HG03196 (cell line): ENCODE data around the gene WBP1L.
"Not testable (repeated sequence)": the region's sequence is repeated elsewhere in the genome, so short reads cannot be mapped to it uniquely, and the experiment has no call there.

Experiments
- ATAC-seq: cut with Tn5 transposase; IDR thresholded peaks from one replicate; pipeline ENCODE4 v1.9.1; 2021; ENCODE audit not compliant: unreplicated experiment

Gene WBP1L

GRCh38 chr10:102804382-102805055, 60.8 kb downstream of the WBP1L start:
- no peak for ATAC-seq

- no peak for ATAC-seq
Observed at GRCh38 chr10:102808380-102808779, 64.6 kb downstream of the WBP1L start.

- ATAC-seq: no peak
Observed at GRCh38 chr10:102811346-102811745, 67.6 kb downstream of the WBP1L start.

- ATAC-seq: no peak
Observed at GRCh38 chr10:102812231-102812876, 68.6 kb downstream of the WBP1L start.

- ATAC-seq: no peak
Observed at GRCh38 chr10:102813017-102813541, 69.3 kb downstream of the WBP1L start.

- no peak for ATAC-seq
Observed at GRCh38 chr10:102813734-102814452, 70.1 kb downstream of the WBP1L start.

- ATAC-seq: no peak
Observed at GRCh38 chr10:102814453-102814871, 70.7 kb downstream of the WBP1L start.

GRCh38 chr10:102814873-102815661, 71.3 kb downstream of the WBP1L start:
- ATAC-seq: no peak

- ATAC-seq: no peak
Observed at GRCh38 chr10:102815790-102816549, 72.2 kb downstream of the WBP1L start.

GRCh38 chr10:102817175-102817574, 73.4 kb downstream of the WBP1L start:
- no peak for ATAC-seq

GRCh38 chr10:102819054-102819453, 75.3 kb downstream of the WBP1L start:
- no peak for ATAC-seq

- not testable (repeated sequence) for ATAC-seq
Observed at GRCh38 chr10:102820008-102820407, 76.3 kb downstream of the WBP1L start.

GRCh38 chr10:102822222-102822621, 78.5 kb downstream of the WBP1L start:
- no peak for ATAC-seq

GRCh38 chr10:102824664-102825063, 80.9 kb downstream of the WBP1L start:
- no peak for ATAC-seq

GRCh38 chr10:102826148-102826796, 82.5 kb downstream of the WBP1L start:
- ATAC-seq: no peak

GRCh38 chr10:102827597-102827975, 83.8 kb downstream of the WBP1L start:
- ATAC-seq: no peak

GRCh38 chr10:102831322-102832071, 87.7 kb downstream of the WBP1L start:
- ATAC-seq: no peak

GRCh38 chr10:102832248-102832647, 88.5 kb downstream of the WBP1L start:
- ATAC-seq: no peak

- no peak for ATAC-seq
Observed at GRCh38 chr10:102832987-102833386, 89.2 kb downstream of the WBP1L start.
